ENCODE results near the gene EPAS1. TPM values are rescaled to one million over a fixed set of nuclear protein-coding genes. Genes with fewer than 3 reads are reported as not detected.

EPAS1 gene
- total and polyA plus RNA-seq, 2 of the 13 experiments (the other 11 are each of a cell fraction or from before 2014, with no cell fraction given) = 47.1 to 182 TPM

GRCh38 chr2:46381871-46382270 is 84.7 kb downstream of the EPAS1 start:
- DNase-seq (ENCODE audit: low spot score) (no peak), ATAC-seq (no peak), FAIRE-seq (no peak)
- ChIA-PET POLR2A (no interaction called here), CTCF (ENCODE audit: low intra/inter-chr PET ratio, low total read pairs) (interaction anchor here (1.0 kb wide), 1 partner anchor 79 kb away, joined by 3 read pairs; no protein-coding TSS in a partner anchor)
- no peak overlapping the region for H3K9ac ChIP-seq (ENCODE audit: insufficient read depth, low read depth, low read length)
- no TSS peak for BruUV-seq (replicated peaks)
- no peak overlapping the region for H3K4me3 ChIP-seq (replicated peaks in 1 of 3; ENCODE audit: insufficient read depth in 1 of 3, low read depth in 2 of 3, low read length in 3 of 3)
- H2AFZ ChIP-seq (ENCODE audit: low read length) = no peak overlapping the region
- in situ Hi-C loops (cut with HindIII; ENCODE audit: extremely low pct_ligation_motif_present, low pct_unique_long_range_greater_than_20kb) = no loop called here
- H3K36me3 ChIP-seq (replicated peaks in 1 of 2; ENCODE audit: control insufficient read depth in 1 of 2, insufficient read depth in 2 of 2, low read length in 2 of 2) = peaks cover 66 to 91% of the 10 kb centered on the region in 2 experiments
- H3K27ac ChIP-seq (ENCODE audit: extremely low read length, insufficient read depth, low read length) = no peak overlapping the region
- intact Hi-C loops (cut with micrococcal nuclease; ENCODE audit: unreplicated experiment) = no loop called here
- H3K27me3 ChIP-seq (ENCODE audit: control insufficient read depth in 1 of 2, insufficient read depth in 2 of 2, low read length in 2 of 2) = no peaks in the 10 kb centered on the region
- H4K20me1 ChIP-seq (ENCODE audit: insufficient read depth, low read length) = no peaks in the 10 kb centered on the region
- WGBS (ENCODE audit: low lambda C conversion rate) = 90% methylated on average over 5 of the region's 8 CpGs
- no peaks in the 10 kb centered on the region for H3K79me2 ChIP-seq (ENCODE audit: insufficient read depth, low read length)
- TF ChIP-seq PAWR (CRISPR knock-in tag; IDR thresholded peaks at IDR 0.05; ENCODE audit: borderline replicate concordance) (no peak), NFKBIZ (CRISPR knock-in tag; IDR thresholded peaks at IDR 0.05) (no peak), TAF1 (CRISPR knock-in tag; IDR thresholded peaks at IDR 0.05) (no peak), SNRNP70 (IDR thresholded peaks at IDR 0.05; ENCODE audit: low read depth, low read length) (no peak), STAG1 (CRISPR knock-in tag; IDR thresholded peaks at IDR 0.05) (peak; percentile 32; the same call in 1 of the 2 replicates), ZNF354B (CRISPR knock-in tag; IDR thresholded peaks at IDR 0.05) (no peak), PHF21A (CRISPR knock-in tag; IDR thresholded peaks at IDR 0.05) (no peak)
- TF ChIP-seq, protein P1, sequence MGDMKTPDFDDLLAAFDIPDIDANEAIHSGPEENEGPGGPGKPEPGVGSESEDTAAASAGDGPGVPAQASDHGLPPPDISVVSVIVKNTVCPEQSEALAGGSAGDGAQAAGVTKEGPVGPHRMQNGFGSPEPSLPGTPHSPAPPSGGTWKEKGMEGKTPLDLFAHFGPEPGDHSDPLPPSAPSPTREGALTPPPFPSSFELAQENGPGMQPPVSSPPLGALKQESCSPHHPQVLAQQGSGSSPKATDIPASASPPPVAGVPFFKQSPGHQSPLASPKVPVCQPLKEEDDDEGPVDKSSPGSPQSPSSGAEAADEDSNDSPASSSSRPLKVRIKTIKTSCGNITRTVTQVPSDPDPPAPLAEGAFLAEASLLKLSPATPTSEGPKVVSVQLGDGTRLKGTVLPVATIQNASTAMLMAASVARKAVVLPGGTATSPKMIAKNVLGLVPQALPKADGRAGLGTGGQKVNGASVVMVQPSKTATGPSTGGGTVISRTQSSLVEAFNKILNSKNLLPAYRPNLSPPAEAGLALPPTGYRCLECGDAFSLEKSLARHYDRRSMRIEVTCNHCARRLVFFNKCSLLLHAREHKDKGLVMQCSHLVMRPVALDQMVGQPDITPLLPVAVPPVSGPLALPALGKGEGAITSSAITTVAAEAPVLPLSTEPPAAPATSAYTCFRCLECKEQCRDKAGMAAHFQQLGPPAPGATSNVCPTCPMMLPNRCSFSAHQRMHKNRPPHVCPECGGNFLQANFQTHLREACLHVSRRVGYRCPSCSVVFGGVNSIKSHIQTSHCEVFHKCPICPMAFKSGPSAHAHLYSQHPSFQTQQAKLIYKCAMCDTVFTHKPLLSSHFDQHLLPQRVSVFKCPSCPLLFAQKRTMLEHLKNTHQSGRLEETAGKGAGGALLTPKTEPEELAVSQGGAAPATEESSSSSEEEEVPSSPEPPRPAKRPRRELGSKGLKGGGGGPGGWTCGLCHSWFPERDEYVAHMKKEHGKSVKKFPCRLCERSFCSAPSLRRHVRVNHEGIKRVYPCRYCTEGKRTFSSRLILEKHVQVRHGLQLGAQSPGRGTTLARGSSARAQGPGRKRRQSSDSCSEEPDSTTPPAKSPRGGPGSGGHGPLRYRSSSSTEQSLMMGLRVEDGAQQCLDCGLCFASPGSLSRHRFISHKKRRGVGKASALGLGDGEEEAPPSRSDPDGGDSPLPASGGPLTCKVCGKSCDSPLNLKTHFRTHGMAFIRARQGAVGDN (CRISPR knock-in tag; IDR thresholded peaks at IDR 0.05) = 0 out of 2 replicates have a peak, but pooled peaks have one; percentile 15
- H3K4me1 ChIP-seq (ENCODE audit: insufficient read depth, low read length) = peaks cover under 1% of the 10 kb centered on the region; the same call in 1 of the 2 replicates
- H3K9me3 ChIP-seq (ENCODE audit: low read length) = no peaks in the 10 kb centered on the region
- no peak overlapping the region for H3K4me2 ChIP-seq (ENCODE audit: low read depth, low read length)
